Measurements from ENCODE around the gene C10orf88. TPM values are rescaled to one million over a fixed set of nuclear protein-coding genes. Genes with fewer than 3 reads are reported as not detected.

C10orf88 gene, protein sequence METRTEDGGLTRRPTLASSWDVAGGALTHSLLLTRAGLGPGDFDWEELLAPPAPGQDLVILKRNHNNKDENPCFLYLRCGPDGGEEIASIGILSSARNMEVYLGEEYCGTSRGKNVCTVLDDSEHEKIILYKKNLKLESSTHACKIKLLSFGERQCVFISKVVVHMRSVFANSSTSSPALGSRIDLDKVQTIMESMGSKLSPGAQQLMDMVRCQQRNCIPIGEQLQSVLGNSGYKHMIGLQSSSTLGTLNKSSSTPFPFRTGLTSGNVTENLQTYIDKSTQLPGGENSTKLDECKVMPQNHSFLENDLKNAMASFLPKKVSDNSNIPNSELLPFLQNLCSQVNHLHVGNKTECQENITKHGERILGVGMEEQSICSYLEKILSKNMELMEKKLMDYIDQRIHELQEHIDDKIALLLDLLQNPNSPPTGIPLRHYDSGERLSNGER
- 7.2 to 9.5 TPM (median 9.2 TPM) in 5 replicates for total RNA-seq (2022; extraction: Qiagen RNA extraction)

DNA sequence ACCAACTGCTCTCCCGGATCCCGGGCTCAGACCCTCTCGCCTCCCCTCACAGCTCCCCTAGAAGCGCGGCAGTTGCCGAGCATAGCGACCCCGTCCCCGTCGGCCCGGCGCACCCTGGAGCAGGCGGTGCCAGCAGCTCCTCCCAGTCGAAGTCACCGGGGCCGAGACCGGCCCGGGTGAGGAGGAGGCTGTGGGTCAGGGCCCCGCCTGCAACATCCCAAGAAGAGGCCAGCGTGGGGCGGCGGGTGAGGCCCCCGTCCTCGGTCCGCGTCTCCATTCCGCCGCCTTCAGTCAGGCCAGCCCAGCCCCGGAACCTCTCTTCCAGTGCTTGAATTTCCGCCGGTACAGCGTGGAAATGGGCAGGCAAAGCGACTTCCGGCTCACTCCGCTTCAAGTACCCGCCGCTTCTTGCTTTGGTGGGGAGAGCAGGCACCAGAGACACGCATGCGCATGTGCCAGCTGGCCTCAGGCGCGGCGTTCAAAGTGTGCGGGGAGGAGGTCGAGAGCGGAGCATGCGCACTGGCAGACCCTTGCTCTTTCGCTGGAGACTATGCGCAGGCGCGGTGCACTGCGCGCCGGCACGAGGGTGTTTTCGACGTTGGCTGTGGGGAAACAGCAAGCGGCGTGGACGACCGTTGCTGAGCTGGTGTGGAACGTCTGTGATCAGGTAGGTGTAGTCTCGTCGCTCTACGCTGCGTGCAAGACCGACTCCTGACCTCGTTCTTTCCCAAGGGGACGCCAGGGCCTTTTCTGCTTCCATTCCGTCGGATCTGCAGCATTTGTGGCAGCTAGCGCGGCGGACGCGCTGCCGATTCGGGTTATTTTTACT is at the start of gene C10orf88:
Gene C10orf88 (minus strand): TSS at position 326 of the 829 bp plus-strand sequence. CDS start 49 bp downstream, at position 277.

DNA sequence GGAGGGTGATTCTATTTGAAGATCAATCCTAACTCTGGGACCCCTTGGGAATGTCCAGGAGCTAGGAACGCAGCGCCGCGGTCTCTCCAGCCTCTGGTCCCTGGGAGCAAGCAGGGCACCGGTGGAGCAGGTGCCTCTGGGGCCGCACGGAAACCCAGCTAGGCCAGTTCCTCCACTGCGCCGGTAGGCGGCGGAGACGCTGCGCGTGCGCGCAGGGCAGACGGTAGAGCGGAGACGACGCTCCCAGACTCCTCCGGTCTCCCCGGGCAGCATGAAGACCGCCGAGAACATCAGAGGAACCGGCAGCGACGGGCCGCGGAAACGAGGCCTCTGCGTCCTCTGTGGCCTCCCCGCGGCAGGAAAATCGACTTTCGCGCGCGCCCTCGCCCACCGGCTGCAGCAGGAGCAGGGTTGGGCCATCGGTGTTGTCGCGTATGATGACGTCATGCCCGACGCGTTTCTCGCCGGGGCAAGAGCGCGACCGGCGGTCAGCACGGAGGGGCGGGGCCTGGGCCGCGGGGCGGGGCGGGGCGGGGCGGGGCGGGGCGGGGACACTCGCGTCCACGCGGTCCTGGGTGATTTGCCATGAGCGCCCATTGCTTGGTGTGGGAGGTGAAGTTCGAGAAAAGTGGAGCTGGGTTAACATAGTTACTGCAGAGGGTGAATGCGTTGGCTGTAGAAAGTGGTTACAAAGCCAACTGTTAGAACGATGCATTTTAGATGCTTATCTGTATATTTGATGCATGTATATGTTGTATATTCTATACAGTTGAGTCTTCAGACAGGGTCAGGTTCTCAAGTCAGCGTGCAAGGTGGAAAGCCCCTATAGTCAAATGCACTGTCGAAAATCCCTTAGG is 26.4 kb upstream of the C10orf88 start, which contains the start of gene PSTK:
Gene PSTK (plus strand): TSS at position 193 of the 857 bp plus-strand sequence. CDS start 79 bp downstream, at position 272.

DNA sequence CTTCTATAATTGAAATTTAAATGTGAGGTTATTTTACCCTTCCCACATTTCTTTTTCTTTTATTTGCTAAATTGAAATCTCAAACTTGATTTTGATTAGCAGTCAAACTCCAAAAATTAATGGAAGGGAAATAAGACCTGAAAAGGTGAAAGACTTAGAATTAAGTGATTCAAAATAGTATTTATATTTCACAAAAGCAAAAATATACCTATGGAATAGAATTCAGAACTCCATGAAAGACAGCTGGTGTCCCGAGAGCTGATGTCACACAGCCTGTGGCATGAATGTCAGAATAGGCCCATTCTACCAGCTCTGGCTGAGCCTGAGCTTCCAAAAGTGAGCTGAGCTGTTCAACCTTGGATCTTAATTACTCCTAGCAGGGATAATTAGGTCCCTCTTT is 43.7 kb downstream of the C10orf88 start, which contains the start of gene FAM24A:
Gene FAM24A (plus strand): TSS at position 301 of the 400 bp plus-strand sequence. CDS start 1,025 bp downstream, outside the sequence.

Other genes with a start within 250 kb of the C10orf88 start
- gene CUZD1, start 108.4 kb downstream of the C10orf88 start, total RNA-seq (2022; extraction: Qiagen RNA extraction) = 1.2 to 1.7 TPM (median 1.5 TPM) in 5 replicates
- 14.1 to 15.2 TPM (median 15.0 TPM) in 5 replicates for gene FAM24B, start 74.6 kb downstream of the C10orf88 start, total RNA-seq (2022; extraction: Qiagen RNA extraction)
- gene FAM24A, start 43.6 kb downstream of the C10orf88 start, total RNA-seq (2022; extraction: Qiagen RNA extraction) = not detected in 5 replicates
- 3.5 to 5.4 TPM (median 4.7 TPM) in 5 replicates for gene PSTK, start 26.2 kb upstream of the C10orf88 start, total RNA-seq (2022; extraction: Qiagen RNA extraction)
- 5.7 to 7.9 TPM (median 6.4 TPM) in 5 replicates for gene IKZF5, start 54.6 kb upstream of the C10orf88 start, total RNA-seq (2022; extraction: Qiagen RNA extraction)
- gene ACADSB, start 54.8 kb upstream of the C10orf88 start, total RNA-seq (2022; extraction: Qiagen RNA extraction) = 6.0 to 8.6 TPM (median 7.8 TPM) in 5 replicates
- gene HMX3, start 181.7 kb upstream of the C10orf88 start, total RNA-seq (2022; extraction: Qiagen RNA extraction) = 0.09 TPM in 1 of 5 replicates, not detected in the others
- 0.08 to 0.14 TPM (median 0.11 TPM) in 4 of 5 replicates, not detected in the other for gene HMX2, start 193.9 kb upstream of the C10orf88 start, total RNA-seq (2022; extraction: Qiagen RNA extraction)
- gene BUB3, start 200.2 kb upstream of the C10orf88 start, total RNA-seq (2022; extraction: Qiagen RNA extraction) = 169 to 206 TPM (median 178 TPM) in 5 replicates

Data from A549 treated with CORT108297 at 1 μM for 4 hours (cell line).